ENCODE data around the gene FRMD5.

The FRMD5 gene

GRCh38 chr15:44101286-44101685 lies 93.8 kb downstream of the FRMD5 start:
- no peak overlapping the region for H3K9ac ChIP-seq (ENCODE audit: low read length)

GRCh38 chr15:44099671-44100070 lies 95.4 kb downstream of the FRMD5 start:
- H3K9ac ChIP-seq (ENCODE audit: low read length) = no peak overlapping the region
- H3K4me2 ChIP-seq (ENCODE audit: low read depth, low read length, poor library complexity, severe bottlenecking) = no peak overlapping the region

More at GRCh38 chr15:44101286-44101685, 93.8 kb downstream of the FRMD5 start:
- H3K9me3 ChIP-seq (ENCODE audit: insufficient read depth, low read length) = no peaks in the 10 kb centered on the region
- no peaks in the 10 kb centered on the region for H4K20me1 ChIP-seq (ENCODE audit: low read depth, low read length)
- no peaks in the 10 kb centered on the region for H3K36me3 ChIP-seq (ENCODE audit: low read length)
- no peaks in the 10 kb centered on the region for H3K79me2 ChIP-seq (ENCODE audit: insufficient read depth, low read length)
- H2AFZ ChIP-seq (ENCODE audit: low read depth, low read length, severe bottlenecking) = no peak overlapping the region
- no peak overlapping the region for H3K4me2 ChIP-seq (ENCODE audit: low read depth, low read length, poor library complexity, severe bottlenecking)
- H3K27me3 ChIP-seq (ENCODE audit: low read length) = no peaks in the 10 kb centered on the region
- no peak overlapping the region for H3K27ac ChIP-seq (ENCODE audit: low read depth, low read length)
- no peaks in the 10 kb centered on the region for H3F3A ChIP-seq (ENCODE audit: insufficient read depth)
- no peak overlapping the region for H3K4me3 ChIP-seq (ENCODE audit: insufficient read depth, low read length, poor library complexity, severe bottlenecking)
- no peaks in the 10 kb centered on the region for H3K9me2 ChIP-seq (replicated peaks; ENCODE audit: insufficient read depth, low read length)
- TF ChIP-seq EZH2phosphoT487 (conservative IDR thresholded peaks at IDR 0.05; ENCODE audit: low read length) (no peak), CTCF (IDR thresholded peaks at IDR 0.05; ENCODE audit: insufficient read depth, low read length, poor library complexity, severe bottlenecking) (no peak)

GRCh38 chr15:44097552-44097951 lies 97.5 kb downstream of the FRMD5 start:
- Histone ChIP-seq H3K9me2 (replicated peaks; ENCODE audit: insufficient read depth, low read length) (no peaks in the 10 kb centered on the region), H3K9ac (ENCODE audit: low read length) (no peak overlapping the region), H3K4me2 (ENCODE audit: low read depth, low read length, poor library complexity, severe bottlenecking) (no peak overlapping the region), H3F3A (ENCODE audit: insufficient read depth) (no peaks in the 10 kb centered on the region), H3K27ac (ENCODE audit: low read depth, low read length) (no peak overlapping the region), H3K79me2 (ENCODE audit: insufficient read depth, low read length) (no peaks in the 10 kb centered on the region), H3K36me3 (ENCODE audit: low read length) (no peaks in the 10 kb centered on the region), H3K4me3 (ENCODE audit: insufficient read depth, low read length, poor library complexity, severe bottlenecking) (no peak overlapping the region), H4K20me1 (ENCODE audit: low read depth, low read length) (no peaks in the 10 kb centered on the region), H2AFZ (ENCODE audit: low read depth, low read length, severe bottlenecking) (no peak overlapping the region), H3K9me3 (ENCODE audit: insufficient read depth, low read length) (no peaks in the 10 kb centered on the region), H3K27me3 (ENCODE audit: low read length) (no peaks in the 10 kb centered on the region)
- TF ChIP-seq EZH2phosphoT487 (conservative IDR thresholded peaks at IDR 0.05; ENCODE audit: low read length) = no peak
- TF ChIP-seq CTCF (IDR thresholded peaks at IDR 0.05; ENCODE audit: insufficient read depth, low read length, poor library complexity, severe bottlenecking) = no peak

More at GRCh38 chr15:44099671-44100070, 95.4 kb downstream of the FRMD5 start:
- Histone ChIP-seq H3K9me3 (ENCODE audit: insufficient read depth, low read length) (no peaks in the 10 kb centered on the region), H3K79me2 (ENCODE audit: insufficient read depth, low read length) (no peaks in the 10 kb centered on the region), H2AFZ (ENCODE audit: low read depth, low read length, severe bottlenecking) (no peak overlapping the region), H3K9me2 (replicated peaks; ENCODE audit: insufficient read depth, low read length) (no peaks in the 10 kb centered on the region), H3K27me3 (ENCODE audit: low read length) (no peaks in the 10 kb centered on the region), H3K4me3 (ENCODE audit: insufficient read depth, low read length, poor library complexity, severe bottlenecking) (no peak overlapping the region), H3K36me3 (ENCODE audit: low read length) (no peaks in the 10 kb centered on the region), H3F3A (ENCODE audit: insufficient read depth) (no peaks in the 10 kb centered on the region), H4K20me1 (ENCODE audit: low read depth, low read length) (no peaks in the 10 kb centered on the region), H3K27ac (ENCODE audit: low read depth, low read length) (no peak overlapping the region)
- TF ChIP-seq CTCF (IDR thresholded peaks at IDR 0.05; ENCODE audit: insufficient read depth, low read length, poor library complexity, severe bottlenecking) = no peak
- TF ChIP-seq EZH2phosphoT487 (conservative IDR thresholded peaks at IDR 0.05; ENCODE audit: low read length) = no peak
